Naive thymus-derived CD8-positive, alpha-beta T cell (primary cell): Measurements from ENCODE around the gene DDI1. TPM values are rescaled to one million over a fixed set of nuclear protein-coding genes. Genes with fewer than 3 reads are reported as not detected.

ENCODE experiments used
- ATAC-seq, 2 donors: fragments of 150-1000 bp; cut with Tn5 transposase in 1 of 2; sonication (Bioruptor Pico), chemical (Tn5 transposase) in 1 of 2; 1 replicate in 1 of 2; 2 replicates in 1 of 2; pipeline ENCODE4 v1.10.0; 2021; ENCODE audit warnings: mild to moderate bottlenecking in 2 of 2, moderate library complexity in 2 of 2
- POLR2A ChIA-PET: fragments of 350-600 bp; sonication (Branson Sonifier 250); formaldehyde crosslinking; loops from one replicate; lab custom pipeline; 2021; ENCODE audit warnings: antibody characterized with exemption; lab: Charles Lee
- DNase-seq, 10 donors: peaks; one replicate each; pipeline versions ENCODE4 v3.0.0 to v3.0.0-alpha.2; 2020 to 2022
- H3K27ac Mint-ChIP-seq, 10 donors: one replicate each; pipeline ENCODE4 v1.8.0; 2020 to 2022; ENCODE audit warnings: mild to moderate bottlenecking in 10 of 10, mixed read lengths in 10 of 10, moderate library complexity in 4 of 10, inconsistent platforms in 1 of 10
- H3K27me3 Mint-ChIP-seq, 5 donors: one replicate each; pipeline ENCODE4 v1.8.0; 2021 to 2022; ENCODE audit warnings: mixed read lengths in 5 of 5
- H3K36me3 Mint-ChIP-seq, 3 donors: one replicate each; pipeline ENCODE4 v1.8.0; 2020 to 2022; ENCODE audit warnings: mixed read lengths in 3 of 3, mild to moderate bottlenecking in 2 of 3, inconsistent platforms in 1 of 3
- H3K4me1 Mint-ChIP-seq, 4 donors: one replicate each; pipeline ENCODE4 v1.8.0; 2021 to 2022; ENCODE audit warnings: mixed read lengths in 4 of 4
- H3K4me3 Mint-ChIP-seq, 10 donors: one replicate each; pipeline ENCODE4 v1.8.0; 2020 to 2022; ENCODE audit warnings: mild to moderate bottlenecking in 10 of 10, mixed read lengths in 10 of 10, moderate library complexity in 6 of 10, inconsistent platforms in 1 of 10
- H3K9me3 Mint-ChIP-seq, 9 donors: one replicate each; pipeline ENCODE4 v1.8.0; 2020 to 2022; ENCODE audit warnings: mixed read lengths in 9 of 9, mild to moderate bottlenecking in 3 of 9, inconsistent platforms in 1 of 9, moderate library complexity in 1 of 9
- polyA plus RNA-seq, 3 donors: library from polyadenylated mRNA; unstranded; fragments of 300-500 nt; fragmentation: Illumina TruSeq; gene quantifications; one replicate each; pipeline ENCODE4 v1.2.3, GENCODE V29; 2021
- total RNA-seq, 8 experiments: library from RNA in 2 of 8; stranded (reverse) in 2 of 8; gene quantifications; one replicate each; pipeline ENCODE4 v1.2.3 and lab custom pipeline; 2021 to 2026

The DDI1 gene
- total and polyA plus RNA-seq, 5 experiments from 2014 or later = 0.07 TPM; not detected in 4

DNA sequence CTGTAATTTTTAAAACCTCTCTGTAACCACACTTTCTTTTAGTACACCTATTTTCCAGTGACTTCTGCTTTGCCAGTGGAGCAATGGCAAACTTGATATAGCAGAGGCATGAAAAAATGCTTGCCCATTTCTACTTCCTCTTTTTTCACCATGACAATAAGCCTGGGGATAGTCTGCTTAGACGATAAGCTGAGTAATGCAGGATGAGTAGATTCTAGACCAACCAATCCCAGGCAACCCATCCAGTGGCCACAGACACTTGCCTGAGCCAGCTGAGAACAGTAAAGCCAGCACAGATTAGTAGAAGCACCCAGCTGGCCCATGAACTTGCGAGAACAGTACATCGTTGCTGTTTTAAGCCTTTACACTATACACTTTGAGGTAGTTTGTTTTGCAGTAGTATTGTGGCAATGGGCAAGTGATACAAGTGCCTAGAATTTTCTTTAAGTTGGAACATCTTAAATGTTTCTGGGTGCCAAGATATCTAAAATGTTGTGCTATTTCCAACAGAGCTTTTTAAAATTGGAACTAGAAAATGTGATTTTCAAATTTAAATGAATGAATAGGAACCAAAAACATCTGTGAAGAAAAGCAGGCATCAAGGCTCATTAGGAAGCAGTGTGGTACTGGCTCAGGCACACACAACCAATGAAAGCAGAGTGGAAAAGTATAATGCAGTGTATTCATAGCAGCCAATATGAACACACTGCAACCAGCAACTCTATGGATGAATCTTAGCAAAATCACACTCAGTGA lies 37.7 kb downstream of the DDI1 start:
- POLR2A ChIA-PET = no interaction called here
- DNase-seq (no peak), ATAC-seq (no peak)
- peaks cover 0 to 6% (median 0%) of the 10 kb centered on the region in 5 donors for H3K27me3 Mint-ChIP-seq
- H3K36me3 Mint-ChIP-seq = no peaks in the 10 kb centered on the region
- no peak overlapping the region for H3K27ac Mint-ChIP-seq
- no peak overlapping the region for H3K4me3 Mint-ChIP-seq
- H3K9me3 Mint-ChIP-seq = peaks cover 0 to 7% (median 0%) of the 10 kb centered on the region in 9 donors
- H3K4me1 Mint-ChIP-seq = peaks cover 0 to 5% (median 0%) of the 10 kb centered on the region in 4 donors

DNA sequence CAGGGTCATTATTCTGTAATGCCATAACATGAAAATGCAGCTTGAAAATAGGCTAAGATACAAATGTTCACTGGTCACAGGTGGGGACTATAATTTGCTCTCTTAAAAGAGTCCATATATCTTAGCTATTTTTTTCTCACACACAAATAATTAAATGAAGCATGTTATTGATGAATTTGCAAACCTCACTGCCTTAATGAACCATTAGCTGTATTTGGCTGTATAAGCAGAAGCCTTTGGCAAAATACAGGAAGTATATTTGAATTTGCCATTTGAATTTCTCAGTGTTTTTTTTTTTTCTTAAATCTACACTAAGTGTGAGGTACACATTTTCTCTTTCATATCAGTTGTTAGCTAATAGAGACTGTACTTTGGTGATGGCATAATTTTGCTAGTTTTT lies 38.7 kb downstream of the DDI1 start:
- no peak overlapping the region for H3K27ac Mint-ChIP-seq
- no peaks in the 10 kb centered on the region for H3K36me3 Mint-ChIP-seq
- POLR2A ChIA-PET = no interaction called here
- peaks cover 0 to 6% (median 0%) of the 10 kb centered on the region in 5 donors for H3K27me3 Mint-ChIP-seq
- no peak overlapping the region for H3K4me3 Mint-ChIP-seq
- H3K4me1 Mint-ChIP-seq = peaks cover 0 to 5% (median 0%) of the 10 kb centered on the region in 4 donors
- no peak for ATAC-seq
- H3K9me3 Mint-ChIP-seq = peaks cover 0 to 7% (median 0%) of the 10 kb centered on the region in 9 donors
- DNase-seq = no peak

DNA sequence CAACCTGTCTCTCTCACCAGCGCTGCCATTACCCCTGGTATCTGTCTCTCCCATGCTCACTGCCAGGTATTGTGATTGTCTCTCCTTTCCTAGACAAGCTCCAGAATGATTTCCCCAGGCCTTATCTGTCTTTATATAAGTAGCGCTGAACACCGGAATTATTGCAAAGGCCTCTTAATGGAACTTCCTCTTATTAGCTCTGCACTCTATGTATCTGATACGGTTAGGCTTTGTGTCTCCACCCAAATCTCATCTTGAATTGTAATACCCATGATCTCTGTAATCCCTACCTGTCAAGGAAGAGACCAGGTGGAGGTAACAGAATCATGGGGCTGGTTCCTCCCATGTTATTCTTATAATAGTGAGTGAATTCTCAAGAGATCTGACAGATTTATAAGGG lies 39.3 kb downstream of the DDI1 start:
- ATAC-seq (no peak), DNase-seq (no peak)
- peaks cover 0 to 5% (median 0%) of the 10 kb centered on the region in 4 donors for H3K4me1 Mint-ChIP-seq
- no peak overlapping the region for H3K27ac Mint-ChIP-seq
- no peaks in the 10 kb centered on the region for H3K36me3 Mint-ChIP-seq
- no peak overlapping the region for H3K4me3 Mint-ChIP-seq
- POLR2A ChIA-PET = no interaction called here
- peaks cover 0 to 6% (median 0%) of the 10 kb centered on the region in 5 donors for H3K27me3 Mint-ChIP-seq
- H3K9me3 Mint-ChIP-seq = peaks cover 0 to 4% (median 0%) of the 10 kb centered on the region in 9 donors

DNA sequence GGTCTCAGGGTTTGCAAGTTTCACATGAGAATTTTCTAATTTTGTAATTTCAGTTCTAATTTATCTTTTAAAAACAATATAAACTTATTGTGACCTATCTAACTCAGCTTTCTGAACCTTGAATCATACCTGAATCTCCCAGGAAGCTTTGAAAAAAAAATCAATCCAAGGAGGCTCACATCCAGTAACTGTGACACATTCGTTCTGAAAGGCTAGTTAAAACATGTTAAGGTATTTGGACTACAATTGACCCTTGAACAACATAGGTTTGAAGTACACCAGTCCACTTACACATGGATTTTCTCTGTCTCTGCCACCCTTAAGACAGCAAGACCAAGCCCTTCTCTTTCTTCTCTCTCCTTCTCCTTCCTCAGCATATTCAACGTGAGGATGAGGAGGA lies 40.0 kb downstream of the DDI1 start:
- Mint-ChIP-seq H3K9me3 (peaks cover 0 to 4% (median 0%) of the 10 kb centered on the region in 9 donors), H3K36me3 (no peaks in the 10 kb centered on the region), H3K27me3 (peaks cover 0 to 6% (median 0%) of the 10 kb centered on the region in 5 donors), H3K27ac (no peak overlapping the region), H3K4me1 (peaks cover 0 to 5% (median 0%) of the 10 kb centered on the region in 4 donors), H3K4me3 (no peak overlapping the region)
- ATAC-seq (no peak), DNase-seq (no peak)
- POLR2A ChIA-PET = no interaction called here

DNA sequence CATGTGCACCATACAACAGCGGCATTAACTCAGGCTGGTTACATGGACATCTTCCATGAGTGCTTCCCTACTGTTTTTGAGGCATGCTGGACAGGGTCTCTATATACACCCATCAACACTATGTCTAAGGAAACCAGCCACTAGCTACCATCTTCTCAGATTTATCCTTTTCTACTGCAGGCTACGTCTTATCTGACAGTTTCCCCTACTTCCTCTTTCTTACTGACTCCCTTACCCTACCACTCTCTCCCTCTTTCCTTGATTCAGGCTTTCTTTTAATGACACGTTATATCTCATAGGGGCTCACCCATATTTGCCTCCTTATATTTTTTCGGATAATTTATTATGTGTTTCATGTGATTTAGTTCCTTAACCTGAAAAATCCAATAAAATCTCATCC lies 41.8 kb downstream of the DDI1 start:
- DNase-seq = no peak

DNA sequence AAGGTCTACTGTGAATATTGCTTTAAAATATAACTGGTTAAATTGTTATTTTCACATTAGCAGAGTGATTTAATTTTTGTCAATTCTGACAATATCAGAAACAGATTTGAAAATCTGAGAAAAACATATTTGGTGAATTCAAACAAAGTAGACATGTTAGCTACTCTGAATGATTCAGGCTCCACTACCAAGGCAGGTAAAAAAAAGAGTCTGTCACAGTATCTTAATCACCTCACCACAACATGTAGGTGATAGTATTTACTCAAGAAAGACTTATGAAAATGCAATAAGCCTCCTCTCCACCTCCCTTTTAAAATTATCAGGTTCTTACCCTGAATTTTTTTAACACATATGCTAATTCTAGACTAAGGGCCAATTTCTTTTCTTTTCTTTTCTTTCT lies 42.6 kb downstream of the DDI1 start:
- DNase-seq = no peak
- H3K4me3 Mint-ChIP-seq = no peak overlapping the region
- peaks cover 0 to 2% (median 0%) of the 10 kb centered on the region in 4 donors for H3K4me1 Mint-ChIP-seq
- peaks cover 0 to 6% (median 0%) of the 10 kb centered on the region in 5 donors for H3K27me3 Mint-ChIP-seq
- H3K36me3 Mint-ChIP-seq = no peaks in the 10 kb centered on the region
- peaks cover 0 to 4% (median 0%) of the 10 kb centered on the region in 9 donors for H3K9me3 Mint-ChIP-seq
- no peak overlapping the region for H3K27ac Mint-ChIP-seq
- POLR2A ChIA-PET = no interaction called here
- no peak for ATAC-seq

More for the DNA sequence above, 41.8 kb downstream of the DDI1 start:
- H3K4me3 Mint-ChIP-seq = no peak overlapping the region
- no peak overlapping the region for H3K27ac Mint-ChIP-seq
- H3K4me1 Mint-ChIP-seq = peaks cover 0 to 5% (median 0%) of the 10 kb centered on the region in 4 donors
- peaks cover 0 to 6% (median 0%) of the 10 kb centered on the region in 5 donors for H3K27me3 Mint-ChIP-seq
- POLR2A ChIA-PET = no interaction called here
- H3K9me3 Mint-ChIP-seq = peaks cover 0 to 4% (median 0%) of the 10 kb centered on the region in 9 donors
- no peak for ATAC-seq
- no peaks in the 10 kb centered on the region for H3K36me3 Mint-ChIP-seq

DNA sequence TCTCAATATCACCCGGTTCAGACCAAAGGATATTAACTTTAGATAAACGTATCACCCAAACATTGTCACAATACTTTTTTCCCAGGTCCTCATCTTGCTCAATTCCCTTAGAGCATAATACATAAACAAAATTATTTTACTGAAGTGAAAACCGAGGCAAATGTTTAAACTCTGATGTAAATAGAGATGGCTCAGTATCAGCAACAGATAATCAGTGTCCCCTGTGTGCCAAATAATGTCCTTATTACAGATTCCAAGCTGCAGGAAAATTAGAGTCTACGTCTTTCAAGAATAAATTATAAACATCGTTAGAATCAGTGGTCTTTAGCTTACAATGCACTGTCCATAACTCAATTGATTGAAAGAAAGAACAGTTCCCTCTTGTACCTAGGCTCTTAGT lies 50.2 kb downstream of the DDI1 start:
- POLR2A ChIA-PET = no interaction called here
- no peaks in the 10 kb centered on the region for H3K36me3 Mint-ChIP-seq
- DNase-seq = no peak

More for the DNA sequence above, 50.2 kb downstream of the DDI1 start:
- Mint-ChIP-seq H3K27me3 (peaks cover 0 to 4% (median 0%) of the 10 kb centered on the region in 5 donors), H3K4me3 (no peak overlapping the region), H3K4me1 (no peaks in the 10 kb centered on the region), H3K27ac (no peak overlapping the region), H3K9me3 (no peaks in the 10 kb centered on the region)
- ATAC-seq = no peak

Other genes with a start within 250 kb of the DDI1 start
- under 1 TPM; 0.22 to 0.44 TPM for gene PDGFD, start 127.5 kb downstream of the DDI1 start, total RNA-seq
- gene PDGFD, start 127.5 kb downstream of the DDI1 start, polyA plus RNA-seq = 10 to 100 TPM in 1 of 3 donors, under 1 TPM in 2; 0.17 to 16.3 (median 0.43) TPM